DND-41 (cell line): ENCODE measurements around the gene C9orf78.

Experiments used
- ATAC-seq: fragments of 200-7000 bp; cut with Tn5 transposase; 3 replicates; pipeline ENCODE4 v1.9.1; 2021; ENCODE audit warnings: low read depth; ENCODE audit not compliant: insufficient read depth
- DNase-seq: peaks from one replicate; pipeline ENCODE4 v3.0.0-alpha.2; 2020
- H2AFZ ChIP-seq: 2 replicates; pipeline ENCODE4 v1.6.0; 2012; ENCODE audit warnings: low read depth, low read length
- H3K27ac ChIP-seq: 2 replicates; pipeline ENCODE4 v1.5.1; 2012; ENCODE audit warnings: low read length, inconsistent platforms
- H3K27me3 ChIP-seq: fragments of 200-600 bp; sonication (generic); 2 replicates; pipeline ENCODE4 v1.6.0; 2012; ENCODE audit warnings: low read length, mild to moderate bottlenecking, inconsistent platforms; ENCODE audit not compliant: insufficient read depth, poor library complexity
- H3K36me3 ChIP-seq: 2 replicates; pipeline ENCODE4 v1.5.1; 2012; ENCODE audit warnings: low read length, inconsistent platforms; ENCODE audit not compliant: insufficient read depth
- H3K4me1 ChIP-seq: 2 replicates; pipeline ENCODE4 v1.5.1; 2012; ENCODE audit warnings: mild to moderate bottlenecking, low read length; ENCODE audit not compliant: insufficient read depth
- H3K4me2 ChIP-seq: 2 replicates; pipeline ENCODE4 v1.6.0; 2012; ENCODE audit warnings: mild to moderate bottlenecking, moderate library complexity, low read length, inconsistent platforms; ENCODE audit not compliant: insufficient read depth
- H3K4me3 ChIP-seq, 2 experiments: fragments of 200-600 bp in 1 of 2; shearing (Covaris generic) in 1 of 2; 2 replicates each; pipeline ENCODE4 v1.5.1; 2012 to 2016; ENCODE audit warnings: inconsistent platforms in 2 of 2, low read length in 2 of 2, mild to moderate bottlenecking in 2 of 2, low read depth in 1 of 2, moderate library complexity in 1 of 2
- H3K79me2 ChIP-seq: 2 replicates; pipeline ENCODE4 v1.6.0; 2012; ENCODE audit warnings: low read length, inconsistent platforms; ENCODE audit not compliant: insufficient read depth
- H3K9ac ChIP-seq: 2 replicates; pipeline ENCODE4 v1.6.0; 2012; ENCODE audit warnings: low read depth, mild to moderate bottlenecking, inconsistent platforms, low read length, moderate library complexity
- H3K9me3 ChIP-seq: 2 replicates; pipeline ENCODE4 v1.5.1; 2012; ENCODE audit warnings: low read length, moderate library complexity, mild to moderate bottlenecking, inconsistent platforms; ENCODE audit not compliant: insufficient read depth, severe bottlenecking
- H4K20me1 ChIP-seq: 2 replicates; pipeline ENCODE4 v1.6.0; 2012; ENCODE audit warnings: low read length; ENCODE audit not compliant: insufficient read depth
- EZH2 ChIP-seq: IDR thresholded peaks from 3 replicates; pipeline ENCODE4 v1.6.1; 2012; ENCODE audit warnings: borderline replicate concordance, low read depth, mild to moderate bottlenecking, moderate library complexity, low read length, inconsistent platforms; ENCODE audit not compliant: severe bottlenecking
- TF ChIP-seq, protein P1 (sequence below): IDR thresholded peaks from 2 replicates; pipeline ENCODE4 v1.5.1; 2012; ENCODE audit warnings: borderline replicate concordance, low read length, moderate library complexity, mild to moderate bottlenecking; ENCODE audit not compliant: poor library complexity, severe bottlenecking; ENCODE audit errors: extremely low read depth

The C9orf78 gene

DNA sequence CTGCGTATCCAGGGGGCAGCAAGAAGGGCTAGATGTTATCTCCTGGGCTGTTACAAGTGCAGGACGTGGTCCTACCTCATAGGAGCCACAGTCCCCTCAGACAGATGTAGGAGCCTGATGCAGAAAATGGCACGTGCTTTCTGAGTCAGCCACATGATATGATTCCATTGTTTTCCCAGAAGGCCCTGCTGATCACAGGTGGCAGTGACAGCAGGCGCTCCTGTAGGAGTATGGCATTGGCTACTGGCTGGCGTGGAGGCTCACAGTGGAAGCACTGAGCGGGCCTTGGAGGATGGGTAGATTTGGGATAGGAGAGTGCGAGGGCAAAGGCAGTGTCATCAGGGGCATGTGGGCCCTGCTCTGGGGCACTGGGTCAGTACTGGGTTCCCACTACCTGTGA, 22.1 kb upstream of the C9orf78 start:
- no peaks in the 10 kb centered on the region for H3K79me2 ChIP-seq
- H3K9me3 ChIP-seq: no peaks in the 10 kb centered on the region
- peak; percentile 46 for DNase-seq
- H3K9ac ChIP-seq: no peak overlapping the region
- peaks cover 56% of the 10 kb centered on the region for H3K36me3 ChIP-seq
- H2AFZ ChIP-seq: no peak overlapping the region
- peak overlapping the region; percentile 51 for H3K27ac ChIP-seq
- 0 out of 3 replicates have a peak, but pooled peaks have one; percentile 5 for ATAC-seq
- TF ChIP-seq, protein P1, sequence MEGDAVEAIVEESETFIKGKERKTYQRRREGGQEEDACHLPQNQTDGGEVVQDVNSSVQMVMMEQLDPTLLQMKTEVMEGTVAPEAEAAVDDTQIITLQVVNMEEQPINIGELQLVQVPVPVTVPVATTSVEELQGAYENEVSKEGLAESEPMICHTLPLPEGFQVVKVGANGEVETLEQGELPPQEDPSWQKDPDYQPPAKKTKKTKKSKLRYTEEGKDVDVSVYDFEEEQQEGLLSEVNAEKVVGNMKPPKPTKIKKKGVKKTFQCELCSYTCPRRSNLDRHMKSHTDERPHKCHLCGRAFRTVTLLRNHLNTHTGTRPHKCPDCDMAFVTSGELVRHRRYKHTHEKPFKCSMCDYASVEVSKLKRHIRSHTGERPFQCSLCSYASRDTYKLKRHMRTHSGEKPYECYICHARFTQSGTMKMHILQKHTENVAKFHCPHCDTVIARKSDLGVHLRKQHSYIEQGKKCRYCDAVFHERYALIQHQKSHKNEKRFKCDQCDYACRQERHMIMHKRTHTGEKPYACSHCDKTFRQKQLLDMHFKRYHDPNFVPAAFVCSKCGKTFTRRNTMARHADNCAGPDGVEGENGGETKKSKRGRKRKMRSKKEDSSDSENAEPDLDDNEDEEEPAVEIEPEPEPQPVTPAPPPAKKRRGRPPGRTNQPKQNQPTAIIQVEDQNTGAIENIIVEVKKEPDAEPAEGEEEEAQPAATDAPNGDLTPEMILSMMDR: no peak
- TF ChIP-seq EZH2: no peak
- no peaks in the 10 kb centered on the region for H4K20me1 ChIP-seq
- H3K27me3 ChIP-seq: no peaks in the 10 kb centered on the region
- peaks cover 66% of the 10 kb centered on the region for H3K4me1 ChIP-seq
- H3K4me3 ChIP-seq: no peak overlapping the region
- no peak overlapping the region for H3K4me2 ChIP-seq

DNA sequence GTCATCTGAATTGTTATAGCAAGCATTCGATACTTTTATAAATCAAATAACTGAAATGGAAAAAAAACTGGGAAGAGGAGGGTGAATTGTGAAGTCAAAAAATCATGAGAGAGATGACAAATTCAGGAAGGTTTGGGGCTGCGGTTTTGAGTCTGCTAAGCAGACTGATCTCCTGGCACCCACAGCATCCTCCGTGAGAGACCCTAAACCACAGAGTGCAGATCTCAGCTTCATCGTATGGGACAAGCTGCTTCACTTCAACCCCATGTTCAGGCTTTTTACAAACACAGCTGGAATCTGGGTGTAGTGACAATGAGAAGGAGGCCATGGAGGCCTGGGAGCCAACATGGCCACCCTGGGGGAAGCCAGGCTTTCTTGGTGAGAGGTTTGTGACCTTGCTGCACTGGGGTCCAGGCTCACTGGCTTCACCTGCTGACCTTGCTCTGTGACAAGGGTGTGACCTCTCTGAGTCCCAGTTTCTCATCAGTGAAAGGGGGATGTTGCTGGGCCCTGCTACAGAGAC, 19.6 kb upstream of the C9orf78 start:
- peaks cover 64% of the 10 kb centered on the region for H3K36me3 ChIP-seq

DNA sequence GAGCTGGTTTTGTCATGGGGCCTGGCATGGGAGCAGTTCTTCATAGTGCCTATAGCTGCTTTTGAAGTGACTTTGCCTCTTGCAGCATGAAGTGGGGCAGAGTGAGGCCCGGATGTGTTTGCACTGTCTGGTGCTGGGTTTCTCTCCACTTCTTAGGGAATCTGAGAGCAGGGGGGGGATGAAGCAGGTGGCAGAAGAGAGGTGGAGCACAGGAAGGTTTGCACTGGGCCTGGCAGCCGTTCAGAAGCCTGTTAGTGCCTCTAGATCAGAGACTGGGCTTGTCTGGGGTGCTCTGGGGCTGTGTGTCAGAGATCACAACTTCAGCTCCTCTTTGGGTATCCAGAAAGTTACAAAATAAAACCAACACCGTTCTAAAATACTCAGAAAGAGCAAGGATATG, 18.5 kb upstream of the C9orf78 start:
- Histone ChIP-seq H4K20me1 (no peaks in the 10 kb centered on the region), H3K4me1 (peaks cover 50% of the 10 kb centered on the region), H3K79me2 (peaks cover 6% of the 10 kb centered on the region; the same call in 1 of the 2 replicates), H3K36me3 (peaks cover 60% of the 10 kb centered on the region), H2AFZ (no peak overlapping the region), H3K27ac (peak overlapping the region; percentile 66), H3K27me3 (no peaks in the 10 kb centered on the region), H3K4me3 (no peak overlapping the region), H3K4me2 (no peak overlapping the region; the same call in 1 of the 2 replicates), H3K9me3 (no peaks in the 10 kb centered on the region), H3K9ac (0 out of 2 replicates have a peak overlapping the region, but pooled peaks have one; percentile 5)
- peak; percentile 55 for DNase-seq
- peak; percentile 35 for ATAC-seq
- no peak for TF ChIP-seq EZH2
- TF ChIP-seq, protein P1: no peak

More for the DNA sequence above, 19.6 kb upstream of the C9orf78 start:
- Histone ChIP-seq H4K20me1 (no peaks in the 10 kb centered on the region), H3K9ac (peak overlapping the region; percentile 33; the same call in 1 of the 2 replicates), H3K4me2 (no peak overlapping the region), H3K4me3 (no peak overlapping the region), H3K27me3 (no peaks in the 10 kb centered on the region), H2AFZ (no peak overlapping the region), H3K79me2 (no peaks in the 10 kb centered on the region), H3K4me1 (peaks cover 50% of the 10 kb centered on the region), H3K27ac (peak overlapping the region; percentile 87), H3K9me3 (no peaks in the 10 kb centered on the region)
- DNase-seq: peak; percentile 86
- TF ChIP-seq EZH2: no peak
- TF ChIP-seq, protein P1: no peak
- peak; percentile 97 for ATAC-seq

DNA sequence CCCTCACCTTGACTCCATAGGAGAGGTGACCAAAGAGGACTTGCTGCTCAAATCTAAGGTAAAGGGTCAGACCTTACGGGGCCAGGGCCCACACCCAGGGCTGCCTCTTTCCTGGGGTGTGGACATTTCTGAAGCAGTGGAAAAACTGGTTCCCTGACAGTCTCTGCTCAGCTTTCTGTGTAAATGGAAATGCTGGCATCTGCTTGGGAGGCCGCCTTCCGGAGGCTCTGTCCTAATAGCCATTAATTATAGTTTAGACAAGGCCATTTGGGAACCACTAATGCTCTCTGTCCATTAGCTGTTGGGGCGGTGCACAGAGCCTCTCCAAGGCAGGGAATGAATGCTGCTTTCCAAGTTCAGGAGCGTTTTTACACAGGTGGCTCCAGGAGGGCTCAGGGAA, 17.5 kb upstream of the C9orf78 start:
- H3K27me3 ChIP-seq: no peaks in the 10 kb centered on the region

More for the DNA sequence above, 17.5 kb upstream of the C9orf78 start:
- H4K20me1 ChIP-seq: no peaks in the 10 kb centered on the region
- no peak for TF ChIP-seq EZH2
- TF ChIP-seq, protein P1: no peak
- peaks cover 50% of the 10 kb centered on the region for H3K4me1 ChIP-seq
- no peak overlapping the region for H2AFZ ChIP-seq
- no peak overlapping the region for H3K4me2 ChIP-seq
- H3K4me3 ChIP-seq: no peak overlapping the region
- no peak overlapping the region for H3K27ac ChIP-seq
- peaks cover 11% of the 10 kb centered on the region; the same call in 1 of the 2 replicates for H3K79me2 ChIP-seq
- H3K9ac ChIP-seq: no peak overlapping the region
- DNase-seq (no peak), ATAC-seq (no peak)
- H3K9me3 ChIP-seq: no peaks in the 10 kb centered on the region
- peaks cover 50% of the 10 kb centered on the region for H3K36me3 ChIP-seq
